HepG2 (cell line): ENCODE data around the gene SMIM24. TPM values are rescaled to one million over a fixed set of nuclear protein-coding genes. Genes with fewer than 3 reads are reported as not detected.

ENCODE experiments used
- CREB1 ChIP-seq, 2 experiments: fragments of 450-650 bp in 1 of 2; IDR thresholded peaks; 2 replicates each; pipeline ENCODE4 v1.6.1; 2016 to 2017; ENCODE audit warnings: control low read depth in 1 of 2, mild to moderate bottlenecking in 1 of 2, missing compliant biosample characterization in 1 of 2, missing genetic modification characterization in 1 of 2
- EP300 ChIP-seq, 3 experiments: sonication (generic) in 1 of 3; formaldehyde crosslinking in 1 of 3; IDR thresholded peaks; 2 replicates each; pipeline versions ENCODE4 v1.5.1 to v1.6.1; 2011 to 2020; ENCODE audit warnings: low read depth in 2 of 3, low read length in 2 of 3, borderline replicate concordance in 1 of 3, improper control_type of control experiment in 1 of 3, mild to moderate bottlenecking in 1 of 3, missing genetic modification reagents in 1 of 3, moderate library complexity in 1 of 3
- HOXA3 ChIP-seq: sonication (generic); formaldehyde crosslinking; IDR thresholded peaks from 2 replicates; pipeline ENCODE4 v1.5.0; 2020; ENCODE audit warnings: missing genetic modification reagents
- MBD4 ChIP-seq: IDR thresholded peaks from 2 replicates; pipeline ENCODE4 v1.6.1; 2012; ENCODE audit warnings: low read length, inconsistent platforms, borderline replicate concordance
- NCOA1 ChIP-seq: sonication (generic); formaldehyde crosslinking; IDR thresholded peaks from 2 replicates; pipeline ENCODE4 v1.9.0; 2021; ENCODE audit warnings: missing genetic modification reagents
- NR2F6 ChIP-seq, 2 experiments: IDR thresholded peaks; 2 replicates each; pipeline ENCODE4 v1.6.1; 2016; ENCODE audit warnings: antibody characterized with exemption in 1 of 2, mild to moderate bottlenecking in 1 of 2
- SP5 ChIP-seq: IDR thresholded peaks from 2 replicates; pipeline ENCODE4 v1.6.1; 2016; ENCODE audit warnings: low read depth, borderline replicate concordance
- ZBTB38 ChIP-seq: sonication (generic); formaldehyde crosslinking; IDR thresholded peaks from 2 replicates; pipeline ENCODE4 v1.5.1; 2020; ENCODE audit warnings: mild to moderate bottlenecking, missing genetic modification reagents
- ZNF749 ChIP-seq: sonication (generic); formaldehyde crosslinking; IDR thresholded peaks from 2 replicates; pipeline ENCODE4 v1.8.0; 2022; ENCODE audit warnings: mild to moderate bottlenecking, missing genetic modification reagents, moderate library complexity, borderline replicate concordance
- polyA plus RNA-seq, 8 experiments: library from polyadenylated mRNA; depleted of rRNA in 3 of 8; stranded (reverse) in 7 of 8; unstranded in 1 of 8; fragments of >200 nt; fragmentation: Illumina TruSeq in 4 of 8; extraction: Trizol in 4 of 8; gene quantifications; 2 replicates each; pipeline versions ENCODE4 v1.2.1 to v1.2.3, GENCODE V29; 2011 to 2016; ENCODE audit warnings: low read depth in 4 of 8, missing spikeins in 1 of 8, mixed read lengths in 1 of 8; ENCODE audit not compliant: insufficient read depth in 1 of 8
- total RNA-seq, 5 experiments: library from RNA; depleted of rRNA; stranded (reverse); fragments of >200 nt; fragmentation: Illumina TruSeq; extraction: Trizol; gene quantifications; 2 replicates each; pipeline ENCODE4 v1.2.3, GENCODE V29; 2016; ENCODE audit warnings: low read depth in 1 of 5
- TF ChIP-seq, protein P1 (sequence below): sonication (generic); formaldehyde crosslinking; conservative IDR thresholded peaks from 2 replicates; pipeline ENCODE4 v1.4.0; 2020; ENCODE audit warnings: mild to moderate bottlenecking, missing genetic modification reagents, moderate library complexity
- TF ChIP-seq, protein P2 (sequence below): sonication (generic); formaldehyde crosslinking; IDR thresholded peaks from 2 replicates; pipeline ENCODE4 v1.4.0; 2020; ENCODE audit warnings: missing genetic modification reagents, mild to moderate bottlenecking, borderline replicate concordance
- TF ChIP-seq, protein P3 (sequence below): sonication (generic); formaldehyde crosslinking; IDR thresholded peaks from 2 replicates; pipeline ENCODE4 v1.4.0; 2020; ENCODE audit warnings: missing genetic modification reagents, low read depth, mild to moderate bottlenecking, borderline replicate concordance
- TF ChIP-seq, protein P4 (sequence below): fragments of 450-650 bp; IDR thresholded peaks from 2 replicates; pipeline ENCODE4 v1.6.1; 2017; ENCODE audit warnings: mild to moderate bottlenecking
- TF ChIP-seq, protein P5 (sequence below): sonication (generic); formaldehyde crosslinking; IDR thresholded peaks from 2 replicates; pipeline ENCODE4 v1.4.0; 2020; ENCODE audit warnings: missing genetic modification reagents

The SMIM24 gene
- total and polyA plus RNA-seq, 2 of the 13 experiments (the other 11 are each of a cell fraction or from before 2014, with no cell fraction given), result 11.2 to 70.6 TPM

DNA sequence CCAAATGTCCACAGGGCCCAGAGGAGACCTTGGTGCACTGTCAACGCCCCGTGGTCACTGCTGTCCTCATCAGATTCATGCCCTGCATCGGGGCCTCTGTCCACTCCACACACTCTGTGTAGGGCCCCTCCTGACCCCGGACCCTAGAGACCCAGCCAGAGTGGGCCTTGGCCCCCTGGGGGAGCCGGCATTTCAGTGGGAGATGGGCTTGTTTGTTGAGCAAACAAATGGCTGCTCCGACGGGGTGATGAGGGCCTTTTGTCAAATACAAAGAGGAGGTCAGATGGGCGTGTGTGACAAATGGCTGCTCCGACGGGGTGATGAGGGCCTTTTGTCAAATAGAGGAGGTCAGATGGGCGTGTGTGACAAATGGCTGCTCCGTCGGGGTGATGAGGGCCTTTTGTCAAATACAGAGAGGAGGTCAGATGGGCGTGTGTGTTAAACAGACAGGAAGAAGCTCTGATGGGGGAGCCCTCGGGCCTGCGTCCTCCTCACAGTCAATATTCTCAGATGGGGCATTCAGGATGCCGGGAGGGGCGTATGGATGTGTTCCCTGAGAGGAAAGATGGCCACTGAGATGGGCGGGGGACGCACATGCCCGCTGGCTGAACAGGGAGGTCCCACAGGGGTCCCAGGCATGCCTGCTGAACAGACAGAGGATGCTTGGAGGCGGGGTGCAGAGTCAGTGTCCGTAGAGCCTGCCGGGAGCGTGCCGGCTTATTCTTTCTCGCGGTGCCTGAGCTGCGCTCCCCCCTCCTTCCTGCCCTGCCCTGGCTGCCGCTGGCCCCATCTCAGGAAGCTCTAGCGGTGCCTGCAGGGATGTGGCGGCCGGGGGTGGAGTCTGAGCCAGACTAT, 36.3 kb downstream of the SMIM24 start (continued):
- TF ChIP-seq, protein P1, sequence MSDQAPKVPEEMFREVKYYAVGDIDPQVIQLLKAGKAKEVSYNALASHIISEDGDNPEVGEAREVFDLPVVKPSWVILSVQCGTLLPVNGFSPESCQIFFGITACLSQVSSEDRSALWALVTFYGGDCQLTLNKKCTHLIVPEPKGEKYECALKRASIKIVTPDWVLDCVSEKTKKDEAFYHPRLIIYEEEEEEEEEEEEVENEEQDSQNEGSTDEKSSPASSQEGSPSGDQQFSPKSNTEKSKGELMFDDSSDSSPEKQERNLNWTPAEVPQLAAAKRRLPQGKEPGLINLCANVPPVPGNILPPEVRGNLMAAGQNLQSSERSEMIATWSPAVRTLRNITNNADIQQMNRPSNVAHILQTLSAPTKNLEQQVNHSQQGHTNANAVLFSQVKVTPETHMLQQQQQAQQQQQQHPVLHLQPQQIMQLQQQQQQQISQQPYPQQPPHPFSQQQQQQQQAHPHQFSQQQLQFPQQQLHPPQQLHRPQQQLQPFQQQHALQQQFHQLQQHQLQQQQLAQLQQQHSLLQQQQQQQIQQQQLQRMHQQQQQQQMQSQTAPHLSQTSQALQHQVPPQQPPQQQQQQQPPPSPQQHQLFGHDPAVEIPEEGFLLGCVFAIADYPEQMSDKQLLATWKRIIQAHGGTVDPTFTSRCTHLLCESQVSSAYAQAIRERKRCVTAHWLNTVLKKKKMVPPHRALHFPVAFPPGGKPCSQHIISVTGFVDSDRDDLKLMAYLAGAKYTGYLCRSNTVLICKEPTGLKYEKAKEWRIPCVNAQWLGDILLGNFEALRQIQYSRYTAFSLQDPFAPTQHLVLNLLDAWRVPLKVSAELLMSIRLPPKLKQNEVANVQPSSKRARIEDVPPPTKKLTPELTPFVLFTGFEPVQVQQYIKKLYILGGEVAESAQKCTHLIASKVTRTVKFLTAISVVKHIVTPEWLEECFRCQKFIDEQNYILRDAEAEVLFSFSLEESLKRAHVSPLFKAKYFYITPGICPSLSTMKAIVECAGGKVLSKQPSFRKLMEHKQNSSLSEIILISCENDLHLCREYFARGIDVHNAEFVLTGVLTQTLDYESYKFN (CRISPR knock-in tag), result peak; percentile 23; the same call in 1 of the 2 replicates
- TF ChIP-seq, protein P2, sequence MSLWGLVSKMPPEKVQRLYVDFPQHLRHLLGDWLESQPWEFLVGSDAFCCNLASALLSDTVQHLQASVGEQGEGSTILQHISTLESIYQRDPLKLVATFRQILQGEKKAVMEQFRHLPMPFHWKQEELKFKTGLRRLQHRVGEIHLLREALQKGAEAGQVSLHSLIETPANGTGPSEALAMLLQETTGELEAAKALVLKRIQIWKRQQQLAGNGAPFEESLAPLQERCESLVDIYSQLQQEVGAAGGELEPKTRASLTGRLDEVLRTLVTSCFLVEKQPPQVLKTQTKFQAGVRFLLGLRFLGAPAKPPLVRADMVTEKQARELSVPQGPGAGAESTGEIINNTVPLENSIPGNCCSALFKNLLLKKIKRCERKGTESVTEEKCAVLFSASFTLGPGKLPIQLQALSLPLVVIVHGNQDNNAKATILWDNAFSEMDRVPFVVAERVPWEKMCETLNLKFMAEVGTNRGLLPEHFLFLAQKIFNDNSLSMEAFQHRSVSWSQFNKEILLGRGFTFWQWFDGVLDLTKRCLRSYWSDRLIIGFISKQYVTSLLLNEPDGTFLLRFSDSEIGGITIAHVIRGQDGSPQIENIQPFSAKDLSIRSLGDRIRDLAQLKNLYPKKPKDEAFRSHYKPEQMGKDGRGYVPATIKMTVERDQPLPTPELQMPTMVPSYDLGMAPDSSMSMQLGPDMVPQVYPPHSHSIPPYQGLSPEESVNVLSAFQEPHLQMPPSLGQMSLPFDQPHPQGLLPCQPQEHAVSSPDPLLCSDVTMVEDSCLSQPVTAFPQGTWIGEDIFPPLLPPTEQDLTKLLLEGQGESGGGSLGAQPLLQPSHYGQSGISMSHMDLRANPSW (CRISPR knock-in tag), result no peak
- TF ChIP-seq MBD4 (no peak), CREB1 (IDR thresholded peaks at IDR 0.05) (no peak), CREB1 (CRISPR knock-in tag; IDR thresholded peaks at IDR 0.05) (no peak), NR2F6 (IDR thresholded peaks at IDR 0.05) (peak; percentile 51), NR2F6 (CRISPR knock-in tag; IDR thresholded peaks at IDR 0.05) (no peak), EP300 (IDR thresholded peaks at IDR 0.05; ENCODE audit: low read depth in 2 of 2, low read length in 2 of 2) (no peak), EP300 (CRISPR knock-in tag; IDR thresholded peaks at IDR 0.05; ENCODE audit: borderline replicate concordance) (no peak), HOXA3 (CRISPR knock-in tag) (0 out of 2 replicates have a peak, but pooled peaks have one; percentile 21), ZBTB38 (CRISPR knock-in tag) (0 out of 2 replicates have a peak, but pooled peaks have one; percentile 37), ZNF749 (CRISPR knock-in tag) (no peak), SP5 (no peak), NCOA1 (no peak)
- TF ChIP-seq, protein P3, sequence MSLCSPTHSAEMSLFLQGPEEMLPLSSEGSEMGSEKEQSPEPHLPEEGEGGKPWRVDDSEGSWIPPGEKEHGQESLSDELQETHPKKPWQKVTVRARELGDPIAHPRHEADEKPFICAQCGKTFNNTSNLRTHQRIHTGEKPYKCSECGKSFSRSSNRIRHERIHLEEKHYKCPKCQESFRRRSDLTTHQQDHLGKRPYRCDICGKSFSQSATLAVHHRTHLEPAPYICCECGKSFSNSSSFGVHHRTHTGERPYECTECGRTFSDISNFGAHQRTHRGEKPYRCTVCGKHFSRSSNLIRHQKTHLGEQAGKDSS (CRISPR knock-in tag), result no peak
- TF ChIP-seq, protein P4, sequence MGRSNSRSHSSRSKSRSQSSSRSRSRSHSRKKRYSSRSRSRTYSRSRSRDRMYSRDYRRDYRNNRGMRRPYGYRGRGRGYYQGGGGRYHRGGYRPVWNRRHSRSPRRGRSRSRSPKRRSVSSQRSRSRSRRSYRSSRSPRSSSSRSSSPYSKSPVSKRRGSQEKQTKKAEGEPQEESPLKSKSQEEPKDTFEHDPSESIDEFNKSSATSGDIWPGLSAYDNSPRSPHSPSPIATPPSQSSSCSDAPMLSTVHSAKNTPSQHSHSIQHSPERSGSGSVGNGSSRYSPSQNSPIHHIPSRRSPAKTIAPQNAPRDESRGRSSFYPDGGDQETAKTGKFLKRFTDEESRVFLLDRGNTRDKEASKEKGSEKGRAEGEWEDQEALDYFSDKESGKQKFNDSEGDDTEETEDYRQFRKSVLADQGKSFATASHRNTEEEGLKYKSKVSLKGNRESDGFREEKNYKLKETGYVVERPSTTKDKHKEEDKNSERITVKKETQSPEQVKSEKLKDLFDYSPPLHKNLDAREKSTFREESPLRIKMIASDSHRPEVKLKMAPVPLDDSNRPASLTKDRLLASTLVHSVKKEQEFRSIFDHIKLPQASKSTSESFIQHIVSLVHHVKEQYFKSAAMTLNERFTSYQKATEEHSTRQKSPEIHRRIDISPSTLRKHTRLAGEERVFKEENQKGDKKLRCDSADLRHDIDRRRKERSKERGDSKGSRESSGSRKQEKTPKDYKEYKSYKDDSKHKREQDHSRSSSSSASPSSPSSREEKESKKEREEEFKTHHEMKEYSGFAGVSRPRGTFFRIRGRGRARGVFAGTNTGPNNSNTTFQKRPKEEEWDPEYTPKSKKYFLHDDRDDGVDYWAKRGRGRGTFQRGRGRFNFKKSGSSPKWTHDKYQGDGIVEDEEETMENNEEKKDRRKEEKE, result no peak
- TF ChIP-seq, protein P5, sequence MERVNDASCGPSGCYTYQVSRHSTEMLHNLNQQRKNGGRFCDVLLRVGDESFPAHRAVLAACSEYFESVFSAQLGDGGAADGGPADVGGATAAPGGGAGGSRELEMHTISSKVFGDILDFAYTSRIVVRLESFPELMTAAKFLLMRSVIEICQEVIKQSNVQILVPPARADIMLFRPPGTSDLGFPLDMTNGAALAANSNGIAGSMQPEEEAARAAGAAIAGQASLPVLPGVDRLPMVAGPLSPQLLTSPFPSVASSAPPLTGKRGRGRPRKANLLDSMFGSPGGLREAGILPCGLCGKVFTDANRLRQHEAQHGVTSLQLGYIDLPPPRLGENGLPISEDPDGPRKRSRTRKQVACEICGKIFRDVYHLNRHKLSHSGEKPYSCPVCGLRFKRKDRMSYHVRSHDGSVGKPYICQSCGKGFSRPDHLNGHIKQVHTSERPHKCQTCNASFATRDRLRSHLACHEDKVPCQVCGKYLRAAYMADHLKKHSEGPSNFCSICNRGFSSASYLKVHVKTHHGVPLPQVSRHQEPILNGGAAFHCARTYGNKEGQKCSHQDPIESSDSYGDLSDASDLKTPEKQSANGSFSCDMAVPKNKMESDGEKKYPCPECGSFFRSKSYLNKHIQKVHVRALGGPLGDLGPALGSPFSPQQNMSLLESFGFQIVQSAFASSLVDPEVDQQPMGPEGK (CRISPR knock-in tag), result peak; percentile 55; the same call in 1 of the 2 replicates
